ENCODE results near the gene PACC1. TPM values are rescaled to one million over a fixed set of nuclear protein-coding genes. Genes with fewer than 3 reads are reported as not detected.
"Not testable (repeated sequence)": the region's sequence is repeated elsewhere in the genome, so short reads cannot be mapped to it uniquely, and the experiment has no call there.

PACC1 gene
- total and polyA plus RNA-seq, 11 donors = 1.8 to 7.9 (median 3.1) TPM

- no peak for ATAC-seq
- no peak for DNase-seq
- no peak overlapping the region for H3K4me3 ChIP-seq
These were observed 13.6 kb downstream of the PACC1 start for GRCh38 chr1:212401042-212401441.

GRCh38 chr1:212397171-212397570 is 17.5 kb downstream of the PACC1 start:
- Histone ChIP-seq H3K4me3 (no peak overlapping the region), H3K27ac (no peak overlapping the region), H3K4me1 (peaks cover 0 to 14% (median 0%) of the 10 kb centered on the region in 12 donors), H3K9me3 (peaks cover 0 to 26% (median 9%) of the 10 kb centered on the region in 12 donors), H3K27me3 (no peaks in the 10 kb centered on the region), H3K36me3 (peaks cover 0 to 6% (median 0%) of the 10 kb centered on the region in 9 donors)
- ATAC-seq (no peak), DNase-seq (no peak)
- intact Hi-C loops (cut with DNase I) = no loop called here
- 93 to 99% (median 95%) methylated on average over 1 of the region's 1 CpG for WGBS, 4 donors
- TF ChIP-seq POLR2A (IDR thresholded peaks at IDR 0.05) (no peak), CTCF (IDR thresholded peaks at IDR 0.05) (no peak)

More at GRCh38 chr1:212401042-212401441, 13.6 kb downstream of the PACC1 start:
- WGBS, 4 donors = 95 to 99% (median 97%) methylated on average over 4 of the region's 4 CpGs
- intact Hi-C loops (cut with DNase I) = no loop called here
- Histone ChIP-seq H3K36me3 (peaks cover 0 to 19% (median 0%) of the 10 kb centered on the region in 9 donors), H3K27me3 (no peaks in the 10 kb centered on the region), H3K4me1 (peaks cover 0 to 21% (median 0%) of the 10 kb centered on the region in 12 donors), H3K27ac (no peak overlapping the region), H3K9me3 (peaks cover 0 to 19% (median 9%) of the 10 kb centered on the region in 12 donors)
- TF ChIP-seq POLR2A (IDR thresholded peaks at IDR 0.05) (no peak), CTCF (IDR thresholded peaks at IDR 0.05) (no peak)

- H3K4me3 ChIP-seq = no peak overlapping the region
- peaks cover 0 to 6% (median 0%) of the 10 kb centered on the region in 9 donors for H3K36me3 ChIP-seq
- 94 to 100% (median 98%) methylated on average over 3 of the region's 3 CpGs for WGBS, 4 donors
- H3K27me3 ChIP-seq = no peaks in the 10 kb centered on the region
- DNase-seq (no peak), ATAC-seq (no peak)
- H3K27ac ChIP-seq = no peak overlapping the region
- intact Hi-C loops (cut with DNase I) = no loop called here
- H3K9me3 ChIP-seq = peaks cover 0 to 26% (median 9%) of the 10 kb centered on the region in 12 donors
- TF ChIP-seq POLR2A (IDR thresholded peaks at IDR 0.05) = no peak
- no peak for TF ChIP-seq CTCF (IDR thresholded peaks at IDR 0.05)
- peaks cover 0 to 8% (median 0%) of the 10 kb centered on the region in 12 donors for H3K4me1 ChIP-seq
These were observed 18.0 kb downstream of the PACC1 start for GRCh38 chr1:212396638-212397037.

- DNase-seq; intact Hi-C loops (cut with DNase I); H3K36me3 ChIP-seq; H3K27me3 ChIP-seq; ATAC-seq; H3K4me1 ChIP-seq; H3K4me3 ChIP-seq; H3K27ac ChIP-seq: not testable (repeated sequence)
- peaks cover 0 to 30% (median 10%) of the 10 kb centered on the region in 12 donors for H3K9me3 ChIP-seq
- WGBS, 4 donors = 92 to 97% (median 95%) methylated on average over 5 to 6 of the region's 6 CpGs
These were observed 18.8 kb downstream of the PACC1 start for GRCh38 chr1:212395678-212396437.
